ENCODE measurements around the gene ZNF76.

DNA sequence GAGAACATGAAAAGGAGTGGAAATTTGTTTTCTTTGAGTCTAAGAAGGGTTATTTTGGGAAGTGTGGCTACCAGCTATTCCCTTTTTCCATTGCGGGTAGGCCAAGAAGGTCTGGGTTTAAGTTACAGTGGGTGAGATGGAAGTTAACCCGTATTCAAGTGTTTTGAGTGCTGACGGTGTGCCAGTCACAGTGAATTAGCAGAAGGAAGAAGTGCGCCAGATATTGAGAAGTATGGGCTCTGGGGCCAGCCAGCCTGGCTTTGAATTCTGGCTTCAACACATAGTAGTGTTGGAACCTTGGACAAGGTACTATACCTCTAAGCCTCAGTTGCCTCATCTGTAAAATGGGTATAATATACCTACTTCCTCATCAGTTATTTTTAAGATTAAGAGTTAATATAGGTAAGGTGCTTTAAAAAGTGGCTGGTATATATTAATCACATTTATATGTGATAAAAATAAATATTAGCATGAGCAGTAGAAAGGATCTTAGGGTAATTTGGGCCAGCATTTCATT lies 16.3 kb downstream of the ZNF76 start:
- TF ChIP-seq TAF1 (IDR thresholded peaks at IDR 0.05; ENCODE audit: borderline replicate concordance, low read depth, low read length) (no peak), SRF (IDR thresholded peaks at IDR 0.05; ENCODE audit: low read depth in 2 of 2, low read length in 2 of 2) (no peak), YY1 (IDR thresholded peaks at IDR 0.05; ENCODE audit: low read depth, low read length) (no peak), SMARCA5 (IDR thresholded peaks at IDR 0.05) (no peak), POLR2AphosphoS5 (IDR thresholded peaks at IDR 0.05; ENCODE audit: low read length) (no peak), NRF1 (conservative IDR thresholded peaks at IDR 0.05; ENCODE audit: low read depth, low read length) (no peak), BMI1 (IDR thresholded peaks at IDR 0.05; ENCODE audit: borderline replicate concordance) (no peak), POLR2A (IDR thresholded peaks at IDR 0.05; ENCODE audit: low read depth, low read length) (no peak)
- TF ChIP-seq, protein P1, sequence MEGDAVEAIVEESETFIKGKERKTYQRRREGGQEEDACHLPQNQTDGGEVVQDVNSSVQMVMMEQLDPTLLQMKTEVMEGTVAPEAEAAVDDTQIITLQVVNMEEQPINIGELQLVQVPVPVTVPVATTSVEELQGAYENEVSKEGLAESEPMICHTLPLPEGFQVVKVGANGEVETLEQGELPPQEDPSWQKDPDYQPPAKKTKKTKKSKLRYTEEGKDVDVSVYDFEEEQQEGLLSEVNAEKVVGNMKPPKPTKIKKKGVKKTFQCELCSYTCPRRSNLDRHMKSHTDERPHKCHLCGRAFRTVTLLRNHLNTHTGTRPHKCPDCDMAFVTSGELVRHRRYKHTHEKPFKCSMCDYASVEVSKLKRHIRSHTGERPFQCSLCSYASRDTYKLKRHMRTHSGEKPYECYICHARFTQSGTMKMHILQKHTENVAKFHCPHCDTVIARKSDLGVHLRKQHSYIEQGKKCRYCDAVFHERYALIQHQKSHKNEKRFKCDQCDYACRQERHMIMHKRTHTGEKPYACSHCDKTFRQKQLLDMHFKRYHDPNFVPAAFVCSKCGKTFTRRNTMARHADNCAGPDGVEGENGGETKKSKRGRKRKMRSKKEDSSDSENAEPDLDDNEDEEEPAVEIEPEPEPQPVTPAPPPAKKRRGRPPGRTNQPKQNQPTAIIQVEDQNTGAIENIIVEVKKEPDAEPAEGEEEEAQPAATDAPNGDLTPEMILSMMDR (IDR thresholded peaks at IDR 0.05 in 2 of 3, conservative IDR thresholded peaks at IDR 0.05 in 1 of 3; ENCODE audit: control insufficient read depth in 2 of 3, extremely low read depth in 1 of 3, insufficient read depth in 1 of 3, low read depth in 3 of 3, low read length in 3 of 3): no peak
- TF ChIP-seq, protein P2, sequence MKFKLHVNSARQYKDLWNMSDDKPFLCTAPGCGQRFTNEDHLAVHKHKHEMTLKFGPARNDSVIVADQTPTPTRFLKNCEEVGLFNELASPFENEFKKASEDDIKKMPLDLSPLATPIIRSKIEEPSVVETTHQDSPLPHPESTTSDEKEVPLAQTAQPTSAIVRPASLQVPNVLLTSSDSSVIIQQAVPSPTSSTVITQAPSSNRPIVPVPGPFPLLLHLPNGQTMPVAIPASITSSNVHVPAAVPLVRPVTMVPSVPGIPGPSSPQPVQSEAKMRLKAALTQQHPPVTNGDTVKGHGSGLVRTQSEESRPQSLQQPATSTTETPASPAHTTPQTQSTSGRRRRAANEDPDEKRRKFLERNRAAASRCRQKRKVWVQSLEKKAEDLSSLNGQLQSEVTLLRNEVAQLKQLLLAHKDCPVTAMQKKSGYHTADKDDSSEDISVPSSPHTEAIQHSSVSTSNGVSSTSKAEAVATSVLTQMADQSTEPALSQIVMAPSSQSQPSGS (IDR thresholded peaks at IDR 0.05; ENCODE audit: low read length): no peak
- TF ChIP-seq, protein P3, sequence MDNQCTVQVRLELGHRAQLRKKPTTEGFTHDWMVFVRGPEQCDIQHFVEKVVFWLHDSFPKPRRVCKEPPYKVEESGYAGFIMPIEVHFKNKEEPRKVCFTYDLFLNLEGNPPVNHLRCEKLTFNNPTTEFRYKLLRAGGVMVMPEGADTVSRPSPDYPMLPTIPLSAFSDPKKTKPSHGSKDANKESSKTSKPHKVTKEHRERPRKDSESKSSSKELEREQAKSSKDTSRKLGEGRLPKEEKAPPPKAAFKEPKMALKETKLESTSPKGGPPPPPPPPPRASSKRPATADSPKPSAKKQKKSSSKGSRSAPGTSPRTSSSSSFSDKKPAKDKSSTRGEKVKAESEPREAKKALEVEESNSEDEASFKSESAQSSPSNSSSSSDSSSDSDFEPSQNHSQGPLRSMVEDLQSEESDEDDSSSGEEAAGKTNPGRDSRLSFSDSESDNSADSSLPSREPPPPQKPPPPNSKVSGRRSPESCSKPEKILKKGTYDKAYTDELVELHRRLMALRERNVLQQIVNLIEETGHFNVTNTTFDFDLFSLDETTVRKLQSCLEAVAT (IDR thresholded peaks at IDR 0.05): no peak

All from GM12878 (cell line).